Activated T-cell treated with anti-CD3 and anti-CD28 coated beads, Interleukin-2, amount 50 U/mL, for 24 hours (primary cell): ENCODE results near the gene PHLDA2.

Experiments used
- DNase-seq: peaks from one replicate; pipeline ENCODE4 v3.0.0-alpha.2; 2020
- H3K27ac Mint-ChIP-seq: 2 replicates; pipeline ENCODE4 v1.8.0; 2020; ENCODE audit warnings: mild to moderate bottlenecking, mixed read lengths
- H3K27me3 Mint-ChIP-seq: 2 replicates; pipeline ENCODE4 v1.8.0; 2020; ENCODE audit warnings: mixed read lengths
- H3K36me3 Mint-ChIP-seq: 2 replicates; pipeline ENCODE4 v1.8.0; 2020; ENCODE audit warnings: low read depth, mixed read lengths
- H3K4me1 Mint-ChIP-seq: 2 replicates; pipeline ENCODE4 v1.8.0; 2020; ENCODE audit warnings: low read depth, mixed read lengths
- H3K4me3 Mint-ChIP-seq: 2 replicates; pipeline ENCODE4 v1.8.0; 2020; ENCODE audit warnings: mild to moderate bottlenecking, moderate library complexity, mixed read lengths
- H3K9me3 Mint-ChIP-seq: 2 replicates; pipeline ENCODE4 v1.8.0; 2020; ENCODE audit warnings: mixed read lengths

Gene PHLDA2

GRCh38 chr11:2882396-2883110, 46.7 kb downstream of the PHLDA2 start:
- Mint-ChIP-seq H3K9me3 (peaks cover under 1% of the 10 kb centered on the region), H3K36me3 (no peaks in the 10 kb centered on the region), H3K4me1 (peaks cover 7% of the 10 kb centered on the region), H3K27ac (no peak overlapping the region), H3K4me3 (no peak overlapping the region), H3K27me3 (peaks cover 11% of the 10 kb centered on the region)
- DNase-seq, result no peak

GRCh38 chr11:2881981-2882375, 47.2 kb downstream of the PHLDA2 start:
- no peak overlapping the region for H3K27ac Mint-ChIP-seq
- H3K27me3 Mint-ChIP-seq, result peaks cover 11% of the 10 kb centered on the region
- DNase-seq, result no peak
- H3K9me3 Mint-ChIP-seq, result peaks cover 2% of the 10 kb centered on the region
- H3K36me3 Mint-ChIP-seq, result no peaks in the 10 kb centered on the region
- H3K4me1 Mint-ChIP-seq, result peaks cover 7% of the 10 kb centered on the region
- no peak overlapping the region for H3K4me3 Mint-ChIP-seq

GRCh38 chr11:2881076-2881980, 47.9 kb downstream of the PHLDA2 start:
- peaks cover 2% of the 10 kb centered on the region for H3K9me3 Mint-ChIP-seq
- H3K4me1 Mint-ChIP-seq, result peaks cover 5% of the 10 kb centered on the region
- H3K27me3 Mint-ChIP-seq, result peaks cover 11% of the 10 kb centered on the region
- DNase-seq, result no peak
- H3K27ac Mint-ChIP-seq, result no peak overlapping the region
- H3K4me3 Mint-ChIP-seq, result no peak overlapping the region
- no peaks in the 10 kb centered on the region for H3K36me3 Mint-ChIP-seq

DNA sequence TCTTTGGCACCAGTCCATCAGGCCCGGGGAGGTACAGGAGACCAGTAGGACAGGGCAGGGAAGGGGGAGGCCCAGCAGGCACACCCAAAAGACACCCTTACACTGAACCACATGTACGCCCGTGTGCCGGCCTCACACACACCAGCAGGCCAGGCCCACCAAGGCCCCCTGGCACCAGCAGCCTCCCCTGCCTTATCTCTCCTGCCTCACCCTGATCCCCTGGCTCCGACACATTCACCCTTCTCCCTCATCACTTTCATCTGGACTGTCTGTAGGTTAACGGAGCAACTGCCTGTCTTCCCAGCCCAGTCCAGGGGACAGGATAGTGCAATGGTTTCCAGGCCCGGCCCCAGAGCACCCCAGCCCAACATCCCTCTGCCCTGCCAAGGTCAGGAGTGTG, 48.6 kb downstream of the PHLDA2 start:
- no peaks in the 10 kb centered on the region for H3K36me3 Mint-ChIP-seq
- H3K4me3 Mint-ChIP-seq, result no peak overlapping the region
- peaks cover 11% of the 10 kb centered on the region for H3K27me3 Mint-ChIP-seq
- H3K27ac Mint-ChIP-seq, result no peak overlapping the region
- H3K9me3 Mint-ChIP-seq, result peaks cover 2% of the 10 kb centered on the region
- no peak for DNase-seq
- peaks cover 5% of the 10 kb centered on the region for H3K4me1 Mint-ChIP-seq

GRCh38 chr11:2878782-2879181, 50.4 kb downstream of the PHLDA2 start:
- H3K27ac Mint-ChIP-seq, result no peak overlapping the region
- H3K4me1 Mint-ChIP-seq, result peaks cover 2% of the 10 kb centered on the region
- peaks cover 11% of the 10 kb centered on the region for H3K27me3 Mint-ChIP-seq
- DNase-seq, result no peak
- H3K9me3 Mint-ChIP-seq, result peaks cover 2% of the 10 kb centered on the region
- no peaks in the 10 kb centered on the region for H3K36me3 Mint-ChIP-seq
- H3K4me3 Mint-ChIP-seq, result no peak overlapping the region
